AG10803 (cell line): ENCODE measurements around the gene ALOXE3.
A peak's percentile ranks its signal among the peaks of the same experiment; 100 is the strongest.
"Not testable (repeated sequence)": the region's sequence is repeated elsewhere in the genome, so short reads cannot be mapped to it uniquely, and the experiment has no call there.

ENCODE experiments used
- DNase-seq: peaks from one replicate; pipeline ENCODE4 v3.0.0; 2010; ENCODE audit warnings: low read depth
- H3K4me3 ChIP-seq: 2 replicates; pipeline ENCODE4 v1.5.1; 2011; ENCODE audit warnings: mild to moderate bottlenecking, low read length, control low read depth
- TF ChIP-seq, protein P1 (sequence below): conservative IDR thresholded peaks from 2 replicates; pipeline ENCODE4 v1.5.1; 2011; ENCODE audit warnings: mild to moderate bottlenecking, low read length, control low read depth, inconsistent platforms

The ALOXE3 gene

GRCh38 chr17:8066841-8067775, 51.2 kb downstream of the ALOXE3 start:
- H3K4me3 ChIP-seq, result no peak overlapping the region
- TF ChIP-seq, protein P1, sequence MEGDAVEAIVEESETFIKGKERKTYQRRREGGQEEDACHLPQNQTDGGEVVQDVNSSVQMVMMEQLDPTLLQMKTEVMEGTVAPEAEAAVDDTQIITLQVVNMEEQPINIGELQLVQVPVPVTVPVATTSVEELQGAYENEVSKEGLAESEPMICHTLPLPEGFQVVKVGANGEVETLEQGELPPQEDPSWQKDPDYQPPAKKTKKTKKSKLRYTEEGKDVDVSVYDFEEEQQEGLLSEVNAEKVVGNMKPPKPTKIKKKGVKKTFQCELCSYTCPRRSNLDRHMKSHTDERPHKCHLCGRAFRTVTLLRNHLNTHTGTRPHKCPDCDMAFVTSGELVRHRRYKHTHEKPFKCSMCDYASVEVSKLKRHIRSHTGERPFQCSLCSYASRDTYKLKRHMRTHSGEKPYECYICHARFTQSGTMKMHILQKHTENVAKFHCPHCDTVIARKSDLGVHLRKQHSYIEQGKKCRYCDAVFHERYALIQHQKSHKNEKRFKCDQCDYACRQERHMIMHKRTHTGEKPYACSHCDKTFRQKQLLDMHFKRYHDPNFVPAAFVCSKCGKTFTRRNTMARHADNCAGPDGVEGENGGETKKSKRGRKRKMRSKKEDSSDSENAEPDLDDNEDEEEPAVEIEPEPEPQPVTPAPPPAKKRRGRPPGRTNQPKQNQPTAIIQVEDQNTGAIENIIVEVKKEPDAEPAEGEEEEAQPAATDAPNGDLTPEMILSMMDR, result no peak
- DNase-seq, result no peak

GRCh38 chr17:8064561-8065019, 53.7 kb downstream of the ALOXE3 start:
- no peak overlapping the region for H3K4me3 ChIP-seq
- TF ChIP-seq, protein P1, result no peak

GRCh38 chr17:8063761-8064534, 54.4 kb downstream of the ALOXE3 start:
- TF ChIP-seq, protein P1, result no peak
- H3K4me3 ChIP-seq, result no peak overlapping the region
- no peak for DNase-seq

More at GRCh38 chr17:8064561-8065019, 53.7 kb downstream of the ALOXE3 start:
- DNase-seq, result no peak

GRCh38 chr17:8062807-8063483, 55.4 kb downstream of the ALOXE3 start:
- no peak for DNase-seq
- H3K4me3 ChIP-seq, result no peak overlapping the region; the same call in 1 of the 2 replicates
- TF ChIP-seq, protein P1, result no peak

- H3K4me3 ChIP-seq, result no peak overlapping the region
- TF ChIP-seq, protein P1, result no peak
- DNase-seq, result no peak
Measured at GRCh38 chr17:8062435-8062806, 55.9 kb downstream of the ALOXE3 start.

DNA sequence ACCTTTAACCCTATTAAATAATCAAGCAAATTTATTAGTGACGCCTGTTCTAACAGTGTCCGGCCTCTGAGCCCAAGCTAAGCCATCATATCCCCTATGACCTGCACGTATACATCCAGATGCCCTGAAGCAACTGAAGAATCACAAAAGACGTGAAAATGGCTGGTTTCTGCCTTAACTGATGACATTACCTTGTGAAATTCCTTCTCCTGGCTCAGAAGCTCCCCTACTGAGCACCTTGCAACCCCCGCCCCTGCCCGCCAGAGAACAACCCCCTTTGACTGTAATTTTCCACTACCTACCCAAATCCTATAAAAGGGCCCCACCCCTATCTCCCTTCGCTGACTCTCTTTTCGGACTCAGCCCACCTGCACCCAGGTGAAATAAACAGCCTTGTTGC, 56.5 kb downstream of the ALOXE3 start:
- H3K4me3 ChIP-seq, DNase-seq: not testable (repeated sequence)

DNA sequence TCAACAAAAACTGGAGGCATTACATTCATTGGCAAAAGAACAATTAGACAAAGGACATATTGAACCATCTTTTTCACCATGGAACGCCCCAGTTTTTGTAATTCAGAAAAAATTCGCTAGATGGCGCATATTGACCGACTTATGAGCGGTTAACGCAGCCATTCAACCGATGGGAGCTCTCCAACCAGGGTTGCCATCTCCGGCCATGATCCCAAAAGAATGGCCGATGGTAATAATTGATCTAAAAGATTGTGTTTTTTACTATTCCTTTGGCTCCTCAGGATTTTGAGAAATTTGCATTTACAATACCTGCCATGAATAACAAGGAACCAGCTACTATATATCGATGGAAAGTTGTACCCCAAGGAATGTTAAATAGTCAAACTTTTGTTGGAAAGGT, 58.0 kb downstream of the ALOXE3 start:
- H3K4me3 ChIP-seq, result no peak overlapping the region
- peak; percentile 63 for DNase-seq

More for the DNA sequence above, 58.0 kb downstream of the ALOXE3 start:
- TF ChIP-seq, protein P1, result peak; percentile 69
